Stimulated activated CD4-positive, alpha-beta T cell treated with anti-CD3 and anti-CD28 coated beads, Interleukin-2, amount 100 ng/mL, for 24 hours (primary cell): ENCODE data around the gene PARN.
A peak's percentile ranks its signal among the peaks of the same experiment; 100 is the strongest.
"Not testable (repeated sequence)": the region's sequence is repeated elsewhere in the genome, so short reads cannot be mapped to it uniquely, and the experiment has no call there.

Experiments used
- DNase-seq, 2 donors: peaks; one replicate each; pipeline ENCODE4 v3.0.0-alpha.2; 2020

Gene PARN

GRCh38 chr16:14566599-14566998 is 63.5 kb downstream of the PARN start:
- DNase-seq = no peak

- DNase-seq = no peak
These were observed 64.4 kb downstream of the PARN start for GRCh38 chr16:14565688-14566025.

DNA sequence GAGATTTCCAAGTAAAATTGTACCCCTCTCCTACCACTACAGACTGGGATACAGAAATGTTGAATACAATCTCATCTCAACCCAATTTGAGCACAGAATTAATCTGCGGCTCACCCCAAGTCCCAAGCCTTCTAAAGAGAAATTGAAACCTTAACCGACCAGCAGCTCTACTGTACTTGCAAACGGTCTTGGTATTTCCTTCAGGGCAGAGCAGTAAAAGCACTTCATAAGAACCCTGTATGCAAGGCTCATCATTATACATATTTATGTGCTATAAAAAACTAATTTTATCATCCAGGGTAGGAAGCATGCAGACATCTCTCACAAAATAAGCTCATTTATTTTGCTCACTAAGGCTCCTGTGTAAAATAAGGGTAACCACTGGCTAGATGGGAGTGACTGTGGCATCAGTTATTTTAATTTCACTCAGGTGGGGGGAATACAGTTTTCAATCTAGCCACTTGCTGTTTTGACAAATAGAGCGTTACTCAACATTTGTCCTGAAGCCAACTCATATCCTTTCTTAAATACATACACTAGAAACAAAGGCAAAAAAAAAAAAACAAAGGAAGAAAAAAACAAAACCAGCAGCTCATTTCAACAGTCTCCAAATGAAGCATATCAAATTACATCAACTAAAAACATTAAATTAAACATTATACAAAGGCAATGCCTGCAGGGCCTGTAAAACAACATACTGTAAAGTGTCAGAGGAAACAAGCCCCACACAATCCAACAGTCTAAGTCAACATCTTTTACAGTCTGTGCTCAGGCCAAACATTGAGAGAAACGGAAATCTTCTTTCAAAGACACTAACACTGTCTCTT is 65.0 kb downstream of the PARN start:
- no peak for DNase-seq

DNA sequence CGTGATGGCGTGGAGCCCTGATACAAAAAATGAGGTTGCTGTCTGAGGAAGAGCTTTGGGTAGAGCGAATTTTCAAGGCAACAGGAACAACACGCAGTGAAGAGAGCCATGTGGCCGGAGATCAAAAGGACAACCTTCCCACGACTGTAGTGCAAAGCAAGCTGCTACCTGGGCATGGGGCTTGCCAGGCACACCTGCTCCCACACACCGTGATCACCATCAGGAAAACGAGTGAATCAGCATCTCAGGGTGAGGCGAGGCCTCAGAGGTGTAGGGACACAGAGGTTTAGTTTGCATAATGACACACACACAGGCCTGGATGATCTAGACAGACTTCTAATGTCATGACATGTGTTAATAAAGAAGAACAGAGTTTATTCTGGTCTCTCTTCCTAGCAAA is 65.7 kb downstream of the PARN start:
- no peak for DNase-seq

DNA sequence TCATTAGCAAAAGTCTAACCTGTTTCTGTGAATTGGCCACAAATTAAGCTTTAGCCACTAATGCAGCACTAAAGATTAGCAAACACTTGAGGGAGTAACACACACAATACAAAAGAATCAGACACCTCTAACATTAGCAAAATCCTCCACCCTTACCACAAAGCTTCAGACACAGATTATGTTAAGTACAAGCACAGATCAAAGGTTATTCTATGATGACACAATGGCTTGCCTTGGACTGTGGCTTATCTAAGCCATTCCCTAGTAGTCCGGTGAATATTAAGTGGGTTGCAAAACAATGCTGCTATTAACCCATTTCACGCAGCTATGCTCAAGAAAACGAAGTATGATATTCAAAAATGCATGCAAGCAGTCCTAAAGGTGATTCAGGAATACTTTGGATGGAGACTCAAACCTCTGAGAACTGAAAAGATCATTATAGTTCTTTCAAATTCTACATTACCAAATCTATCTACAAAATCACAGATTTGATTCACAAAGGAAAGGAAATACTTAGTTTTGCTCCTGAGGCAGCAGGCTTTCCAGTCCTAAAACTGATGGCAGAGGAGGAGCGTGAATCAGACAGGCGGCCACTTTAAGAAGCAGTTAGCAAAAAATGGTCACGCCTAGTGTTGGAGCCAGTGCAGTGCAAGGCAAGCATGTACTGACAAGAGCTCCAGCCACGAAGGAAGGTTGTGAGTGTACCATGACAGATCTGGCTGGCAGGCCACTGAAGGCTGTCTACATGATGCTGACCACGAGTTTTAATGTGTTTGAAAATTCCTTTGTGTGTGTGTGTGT is 67.2 kb downstream of the PARN start:
- no peak for DNase-seq

- DNase-seq = no peak
These were observed 69.5 kb downstream of the PARN start for GRCh38 chr16:14560523-14560922.

DNA sequence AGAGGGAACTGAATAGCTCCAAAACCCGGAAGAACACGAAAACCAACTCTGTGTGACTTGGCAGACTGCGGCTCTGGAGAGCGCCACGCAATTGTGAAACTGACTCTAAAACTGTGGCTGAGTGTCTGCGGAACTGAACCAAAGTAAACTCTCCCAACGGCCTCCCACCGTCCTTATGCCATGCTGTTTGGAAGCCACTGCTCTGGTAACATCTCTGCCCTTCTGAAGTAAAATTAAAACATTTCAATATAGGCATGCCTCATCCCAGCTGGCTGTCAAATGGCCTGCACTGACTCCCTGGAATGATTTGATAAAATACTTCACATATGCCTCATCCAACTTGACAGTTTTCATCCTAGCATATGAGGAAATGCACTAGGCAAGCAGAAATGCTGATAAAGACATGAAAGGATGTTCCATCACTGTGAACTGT is 70.2 kb downstream of the PARN start:
- DNase-seq = no peak

DNA sequence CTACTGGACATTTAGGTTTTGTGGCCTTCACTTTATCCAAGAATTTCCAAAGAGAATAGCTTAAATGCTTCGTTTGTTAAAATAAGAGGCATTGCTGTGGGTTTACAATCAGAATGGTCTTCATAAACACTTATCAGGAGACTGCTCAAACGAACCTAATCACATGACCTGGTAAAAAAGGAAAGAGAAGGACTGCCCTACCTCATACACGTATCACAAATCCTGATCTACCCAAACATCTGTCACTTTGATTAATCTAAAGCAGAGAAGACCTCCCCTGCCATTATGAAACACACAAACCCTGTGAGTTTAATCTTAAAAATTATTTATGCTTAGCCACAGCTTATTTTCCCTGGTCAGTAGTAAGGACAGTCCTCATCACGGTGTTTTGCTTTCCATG is 76.6 kb downstream of the PARN start:
- DNase-seq = no peak

DNA sequence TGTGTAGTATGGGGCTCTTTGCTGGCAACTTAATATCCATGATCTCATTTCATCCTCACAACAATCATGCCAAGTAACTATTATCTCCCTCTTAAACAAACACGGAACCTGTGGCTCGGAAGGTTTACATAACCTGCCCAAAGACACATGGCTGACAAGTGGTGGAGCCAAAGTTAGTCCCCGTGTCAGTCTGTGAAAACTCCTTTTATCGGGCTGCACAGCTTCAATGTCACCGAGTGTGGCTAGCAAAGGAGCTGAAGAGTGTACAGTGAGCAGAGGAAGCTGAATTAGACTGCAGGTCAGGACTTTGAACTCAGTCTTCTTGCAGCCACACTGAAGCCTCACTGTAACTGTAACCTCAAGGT is 80.3 kb downstream of the PARN start:
- no peak for DNase-seq

- DNase-seq = no peak
These were observed 80.9 kb downstream of the PARN start for GRCh38 chr16:14548933-14549788.

- DNase-seq = no peak
These were observed 84.6 kb downstream of the PARN start for GRCh38 chr16:14545346-14545884.

DNA sequence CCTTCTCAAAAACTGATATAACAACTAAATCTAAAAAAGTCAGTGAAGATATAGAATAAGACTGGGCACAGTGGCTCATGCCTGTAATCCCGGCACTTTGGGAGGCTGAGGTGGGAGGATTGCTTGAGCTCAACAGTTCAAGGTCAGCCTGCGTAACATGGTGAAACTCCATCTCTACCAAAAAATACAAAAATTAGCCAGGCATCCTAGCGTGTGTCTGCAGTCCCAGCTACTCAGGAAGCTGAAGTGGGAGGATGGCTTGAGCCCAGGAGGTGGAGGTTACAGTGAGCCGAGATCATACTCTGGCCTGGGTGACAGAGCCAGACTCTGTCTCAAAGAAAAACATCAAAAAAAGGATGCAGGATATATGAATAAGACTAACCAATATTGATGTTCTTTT is 85.2 kb downstream of the PARN start:
- DNase-seq = not testable (repeated sequence)

- no peak for DNase-seq
These were observed 90.4 kb downstream of the PARN start for GRCh38 chr16:14539631-14540030.

DNA sequence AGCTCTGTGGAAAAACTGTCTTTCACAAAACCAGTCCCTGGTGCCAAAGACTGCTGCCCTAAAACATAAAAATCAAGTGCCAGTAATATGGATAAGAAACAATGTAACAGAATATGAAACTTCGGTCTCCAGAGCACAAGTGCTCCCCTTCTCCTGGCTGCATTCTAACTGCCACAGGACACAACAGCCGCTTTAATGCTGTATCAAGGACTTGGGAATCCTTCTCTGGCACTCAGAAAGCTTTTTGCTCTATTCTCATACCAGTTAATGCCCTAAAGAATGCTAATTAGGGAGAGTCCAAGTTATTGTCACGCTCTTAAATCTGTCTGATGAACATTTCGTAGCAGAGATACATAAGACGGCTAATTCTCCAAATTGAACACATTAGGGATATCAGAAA is 90.9 kb downstream of the PARN start:
- no peak for DNase-seq

DNA sequence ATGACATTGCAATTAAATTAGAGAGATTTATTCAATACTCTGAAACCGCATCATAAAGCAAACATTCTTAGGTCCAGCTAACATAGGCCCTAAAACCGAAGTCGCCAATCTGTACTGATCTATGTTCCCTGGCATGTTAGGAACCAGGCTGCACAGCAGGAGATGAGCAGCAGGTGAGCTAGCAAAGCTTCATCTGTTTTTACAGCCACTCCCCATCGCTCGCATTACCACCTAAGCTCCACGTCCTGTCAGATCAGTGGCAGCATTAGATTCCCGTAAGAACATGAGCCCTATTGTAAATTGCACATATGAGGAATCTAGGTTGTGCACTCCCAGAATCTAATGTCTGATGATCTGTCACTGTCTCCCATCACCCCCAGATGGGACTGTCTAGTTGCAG is 91.5 kb downstream of the PARN start:
- DNase-seq = no peak

DNA sequence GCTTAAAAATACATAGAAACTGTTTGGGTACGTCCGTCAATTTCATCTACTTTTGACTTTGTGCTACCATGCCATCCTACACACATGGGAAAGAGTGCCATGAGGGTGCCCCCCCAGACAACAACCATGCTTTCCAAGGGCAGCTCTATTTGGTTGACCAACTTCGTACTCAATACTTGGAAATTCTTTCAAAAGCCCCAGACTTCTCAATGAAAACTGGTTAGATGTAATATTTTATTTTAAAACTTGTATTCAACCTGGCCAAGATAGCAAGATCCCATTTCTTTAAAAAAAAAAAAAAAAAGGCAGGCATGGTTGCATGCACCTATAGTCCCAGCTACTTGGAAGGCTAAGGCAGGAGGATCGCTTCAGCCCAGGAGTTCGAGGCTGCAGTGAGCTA is 98.4 kb downstream of the PARN start:
- DNase-seq = no peak

DNA sequence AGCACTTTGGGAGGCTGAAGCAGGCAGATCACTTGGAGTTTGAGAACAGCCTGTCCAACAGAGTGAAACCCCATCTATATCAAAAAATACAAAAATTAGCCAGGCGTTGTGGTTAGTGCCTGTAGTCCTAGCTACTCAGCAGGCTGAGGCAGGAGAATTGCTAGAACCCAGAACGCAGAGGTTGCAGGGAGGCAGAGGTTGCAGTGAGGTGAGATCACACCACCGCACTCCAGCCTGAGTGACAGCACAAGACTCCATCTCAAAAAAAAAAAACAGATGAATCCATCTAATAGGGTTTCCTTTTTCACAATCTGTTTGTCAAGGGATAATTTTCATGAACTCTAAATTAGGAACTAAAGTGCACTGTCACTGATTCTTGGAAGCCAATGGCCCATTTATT is 99.0 kb downstream of the PARN start:
- no peak for DNase-seq

GRCh38 chr16:14530046-14530445 is 100.0 kb downstream of the PARN start:
- DNase-seq = no peak

GRCh38 chr16:14529010-14529669 is 100.9 kb downstream of the PARN start:
- peak; percentile 43 to 52 for DNase-seq

- no peak for DNase-seq
These were observed 101.8 kb downstream of the PARN start for GRCh38 chr16:14528306-14528705.

- DNase-seq = no peak
These were observed 102.5 kb downstream of the PARN start for GRCh38 chr16:14527411-14528044.

- DNase-seq = no peak
These were observed 104.5 kb downstream of the PARN start for GRCh38 chr16:14525596-14525995.
